Mucosa of gallbladder (tissue), 1 donor: ENCODE results near the gene POLR3A. TPM values are rescaled to one million over a fixed set of nuclear protein-coding genes. Genes with fewer than 3 reads are reported as not detected.
"Not testable (repeated sequence)": the region's sequence is repeated elsewhere in the genome, so short reads cannot be mapped to it uniquely, and the experiment has no call there.

Experiments used
- DNase-seq: peaks from one replicate; pipeline ENCODE4 v3.0.0-alpha.2; 2020; ENCODE audit warnings: low spot score
- total RNA-seq: library from RNA; stranded (reverse); gene quantifications from one replicate; pipeline ENCODE4 v1.2.1, GENCODE V29; 2021
- donor health status: DM: no; HTN: no; CAD: no.

Gene POLR3A
- 12.1 TPM for total RNA-seq

DNA sequence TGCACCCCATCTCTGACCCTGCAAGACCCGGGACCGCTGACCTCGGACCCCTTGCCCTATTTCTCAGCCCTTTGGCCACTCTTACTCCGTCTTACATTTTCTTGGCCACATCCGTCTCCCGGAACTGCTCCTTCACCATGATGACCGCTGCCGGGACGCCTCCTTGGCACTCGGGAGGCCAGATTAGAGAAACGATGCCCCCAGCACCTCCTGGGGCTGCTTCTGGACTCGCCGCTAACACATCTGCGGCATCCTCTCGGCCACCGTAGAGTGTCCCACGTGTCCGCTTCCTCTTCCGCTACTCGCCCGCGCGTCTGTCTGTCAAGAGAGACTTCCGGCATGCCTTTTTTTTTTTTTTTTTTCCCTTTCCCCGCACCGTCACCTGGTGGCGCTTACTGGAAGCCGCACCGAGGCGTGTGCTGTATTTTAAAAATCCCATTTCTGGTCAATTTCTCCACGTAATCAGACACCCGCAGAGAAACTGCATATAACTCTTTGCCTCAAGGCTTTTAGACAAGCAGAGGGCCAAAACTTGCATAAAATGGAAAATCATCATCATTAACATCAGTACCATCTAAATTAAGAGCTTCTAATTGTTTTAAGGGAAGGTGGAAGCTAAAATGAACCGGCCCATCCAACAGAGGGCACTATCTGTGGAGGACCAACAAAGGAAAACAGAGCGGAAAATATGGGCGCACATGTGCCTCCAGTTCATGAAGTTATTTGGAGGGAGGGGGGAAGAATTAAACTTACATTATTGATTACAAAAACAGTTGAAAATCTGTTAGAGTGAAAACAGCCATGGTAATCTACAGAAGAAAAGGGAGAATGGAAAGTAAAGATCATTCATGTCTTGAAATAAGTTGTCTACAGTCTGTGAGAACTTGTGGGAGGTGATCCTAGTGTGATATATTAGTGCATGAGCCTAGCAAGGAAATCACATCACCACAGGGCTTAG, at the start of gene POLR3A:
POLR3A (minus strand) TSS at position 247 of the 958 bp plus-strand sequence; CDS start at position 139, 108 bp downstream.
- peak; percentile 97 for DNase-seq

DNA sequence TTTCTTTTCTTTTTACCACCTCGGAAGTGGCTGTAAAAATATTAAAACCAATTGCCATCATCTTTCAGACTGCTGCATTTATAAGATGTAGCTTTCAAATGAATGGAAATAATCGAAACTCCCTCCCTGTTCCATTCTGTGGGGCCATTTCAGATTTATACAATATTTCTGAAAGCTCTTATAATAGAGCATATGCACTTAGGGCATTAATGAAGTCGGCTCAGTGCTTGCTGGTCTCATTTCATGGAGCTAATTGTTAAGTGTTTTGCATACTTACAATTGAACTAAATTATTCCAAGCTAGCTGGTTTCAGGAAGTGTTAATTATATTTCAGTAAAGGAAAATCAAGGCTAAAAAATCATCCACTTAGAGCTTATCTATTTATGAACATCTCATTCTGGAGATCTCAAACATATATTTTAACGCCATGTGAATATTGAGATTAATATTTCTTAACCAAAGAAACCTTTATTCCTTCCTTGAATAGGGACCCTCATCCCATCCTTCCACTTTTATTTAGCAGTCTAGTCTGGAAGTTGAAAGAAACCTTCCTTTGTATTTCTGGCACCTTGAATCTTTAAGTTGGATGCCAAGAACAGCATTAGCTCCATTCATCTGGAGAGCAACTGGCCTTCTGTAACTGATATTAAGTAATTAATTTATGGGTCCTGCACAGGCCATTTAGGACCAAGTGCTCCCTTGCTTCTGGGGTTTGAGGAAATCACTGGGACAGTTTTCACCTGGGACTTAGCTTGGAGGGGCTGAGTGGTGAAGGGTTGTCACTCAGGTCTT, 49.4 kb upstream of the POLR3A start:
- no peak for DNase-seq

DNA sequence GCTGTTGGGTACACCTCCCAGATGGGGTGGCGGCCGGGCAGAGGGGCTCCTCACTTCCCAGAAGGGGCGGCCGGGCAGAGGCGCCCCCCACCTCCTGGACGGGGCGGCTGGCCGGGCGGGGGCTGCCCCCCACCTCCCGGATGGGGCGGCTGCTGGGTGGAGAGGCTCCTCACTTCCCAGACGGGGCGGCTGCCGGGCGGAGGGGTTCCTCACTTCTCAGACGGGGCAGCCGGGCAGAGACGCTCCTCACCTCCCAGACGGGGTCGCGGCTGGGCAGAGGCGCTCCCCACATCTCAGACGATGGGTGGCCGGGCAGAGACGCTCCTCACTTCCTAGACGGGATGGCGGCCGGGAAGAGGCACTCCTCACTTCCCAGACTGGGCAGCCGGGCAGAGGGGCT, 46.5 kb upstream of the POLR3A start:
- not testable (repeated sequence) for DNase-seq

DNA sequence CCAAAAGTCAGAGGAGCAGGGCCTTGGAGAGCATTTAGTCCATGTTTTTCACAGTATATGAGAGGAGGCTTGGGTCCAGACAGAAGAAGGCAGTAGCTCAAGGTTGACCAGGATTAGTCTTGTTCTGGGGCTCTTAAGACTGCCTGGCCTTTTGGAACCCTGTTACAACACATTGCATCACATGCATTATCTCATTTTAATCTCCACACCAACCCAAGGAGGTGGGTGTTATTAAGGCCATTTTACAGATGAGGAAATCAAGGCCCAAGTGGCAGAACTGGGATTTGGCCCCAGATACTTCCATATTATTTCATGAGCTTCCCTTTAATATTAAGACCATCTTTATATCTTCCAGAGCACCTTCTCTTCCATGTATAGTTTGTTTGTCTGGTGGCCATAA, 43.2 kb upstream of the POLR3A start:
- no peak for DNase-seq

DNA sequence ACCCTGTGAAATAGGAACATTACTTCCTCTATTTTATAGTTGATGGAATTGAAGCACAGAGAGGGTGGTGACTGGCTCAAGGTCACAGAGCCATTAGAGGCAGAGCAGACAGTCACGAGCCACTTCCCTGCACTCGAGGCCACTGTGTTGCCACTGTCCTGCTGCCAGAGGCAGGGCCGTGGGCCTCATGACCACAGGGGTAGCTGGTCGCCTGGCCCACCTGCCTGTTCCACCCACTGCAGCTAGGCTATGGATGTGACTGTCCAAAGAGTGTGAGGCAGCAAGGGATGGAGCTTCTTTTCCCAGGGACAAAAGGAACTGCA, 42.5 kb upstream of the POLR3A start:
- DNase-seq, result no peak

DNA sequence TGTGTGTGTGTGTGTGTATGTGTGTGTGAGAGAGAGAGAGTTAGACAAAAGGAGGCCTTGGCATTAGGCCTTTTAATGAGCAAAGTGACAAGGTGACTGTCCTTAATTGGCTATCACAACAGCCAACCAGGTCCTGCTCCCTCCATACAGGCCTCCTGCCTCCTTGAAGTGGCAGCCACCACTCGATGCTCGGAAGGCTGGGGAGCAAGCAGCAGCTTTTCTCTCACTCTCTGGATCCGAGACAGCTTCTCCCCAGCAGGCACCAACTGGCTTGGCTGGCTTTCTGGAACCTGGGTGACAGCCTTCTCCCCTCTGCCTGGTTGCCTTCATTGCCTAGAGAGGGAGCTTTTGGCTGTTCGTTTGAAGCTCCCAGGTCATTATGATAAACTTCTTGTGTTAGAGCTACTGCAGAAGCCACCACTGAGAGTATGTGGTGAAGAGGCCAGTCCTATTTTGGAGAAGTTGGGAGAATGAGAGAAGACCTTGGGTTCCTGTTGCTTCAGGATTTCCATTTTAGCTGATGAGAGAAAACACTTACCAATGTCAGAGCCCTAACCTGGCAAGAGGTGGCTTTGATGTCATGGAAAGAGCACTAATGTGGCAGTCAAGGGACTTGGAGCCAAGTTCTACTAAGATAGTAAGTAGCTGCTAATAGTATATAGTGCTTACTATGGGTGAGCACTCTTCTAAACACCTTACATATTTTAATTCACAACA, 42.0 kb upstream of the POLR3A start:
- no peak for DNase-seq

DNA sequence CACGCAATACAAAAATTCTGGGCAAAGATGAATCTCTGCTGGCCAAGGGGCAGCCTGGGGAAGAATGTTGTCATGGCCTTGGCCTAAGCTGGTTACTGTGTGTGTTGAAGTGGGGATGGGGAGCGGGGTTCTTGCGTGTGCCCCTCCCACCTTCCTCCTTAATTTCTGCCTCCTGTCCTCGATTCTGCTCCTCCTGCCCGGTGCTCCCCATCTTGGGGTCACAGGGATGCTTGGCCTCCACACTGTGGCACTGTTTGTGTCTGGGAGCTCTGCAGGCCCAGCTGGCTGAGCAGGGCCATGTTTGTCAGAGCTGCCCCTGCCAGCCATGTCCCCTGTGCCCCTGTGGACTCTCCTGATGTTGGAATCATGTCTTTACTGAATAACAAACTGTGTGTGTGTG, 41.4 kb upstream of the POLR3A start:
- no peak for DNase-seq

DNA sequence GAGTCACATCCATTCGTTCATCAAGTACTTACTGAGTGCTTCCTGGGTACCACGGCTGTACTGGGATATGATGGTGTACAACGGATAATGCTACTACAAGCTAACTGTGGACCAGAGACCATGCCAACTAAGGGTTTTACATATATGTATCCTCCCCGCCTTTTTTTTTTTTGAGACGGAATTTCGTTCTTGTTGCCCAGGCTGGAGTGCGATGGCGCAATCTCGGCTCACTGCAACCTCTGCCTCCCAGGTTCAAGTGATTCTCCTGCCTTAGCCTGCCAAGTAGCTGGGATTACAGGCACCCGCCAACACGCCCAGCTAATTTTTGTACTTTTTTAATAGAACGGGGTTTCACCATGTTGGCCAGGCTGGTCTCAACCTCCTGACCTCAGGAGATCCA, 40.7 kb upstream of the POLR3A start:
- DNase-seq, result not testable (repeated sequence)

DNA sequence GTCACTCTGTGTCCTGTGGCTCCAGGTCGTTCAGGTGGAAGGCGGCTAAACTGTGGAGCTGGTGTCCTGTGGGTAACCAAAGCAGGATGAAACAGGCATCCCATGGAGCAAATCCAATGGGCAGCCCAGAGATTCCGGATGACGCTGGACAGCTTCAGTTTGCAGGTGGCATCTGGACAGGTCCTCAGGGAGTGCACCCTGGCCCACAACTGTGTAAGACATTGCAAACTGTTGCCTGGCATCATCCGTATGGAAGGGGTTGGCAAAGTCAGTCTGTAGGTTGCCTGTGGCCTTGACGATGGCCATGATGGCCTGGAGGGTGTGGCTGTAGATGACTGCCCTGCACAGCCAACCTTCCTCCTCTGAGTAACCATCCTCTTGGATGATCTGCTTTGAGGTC, 39.8 kb upstream of the POLR3A start:
- DNase-seq, result no peak

DNA sequence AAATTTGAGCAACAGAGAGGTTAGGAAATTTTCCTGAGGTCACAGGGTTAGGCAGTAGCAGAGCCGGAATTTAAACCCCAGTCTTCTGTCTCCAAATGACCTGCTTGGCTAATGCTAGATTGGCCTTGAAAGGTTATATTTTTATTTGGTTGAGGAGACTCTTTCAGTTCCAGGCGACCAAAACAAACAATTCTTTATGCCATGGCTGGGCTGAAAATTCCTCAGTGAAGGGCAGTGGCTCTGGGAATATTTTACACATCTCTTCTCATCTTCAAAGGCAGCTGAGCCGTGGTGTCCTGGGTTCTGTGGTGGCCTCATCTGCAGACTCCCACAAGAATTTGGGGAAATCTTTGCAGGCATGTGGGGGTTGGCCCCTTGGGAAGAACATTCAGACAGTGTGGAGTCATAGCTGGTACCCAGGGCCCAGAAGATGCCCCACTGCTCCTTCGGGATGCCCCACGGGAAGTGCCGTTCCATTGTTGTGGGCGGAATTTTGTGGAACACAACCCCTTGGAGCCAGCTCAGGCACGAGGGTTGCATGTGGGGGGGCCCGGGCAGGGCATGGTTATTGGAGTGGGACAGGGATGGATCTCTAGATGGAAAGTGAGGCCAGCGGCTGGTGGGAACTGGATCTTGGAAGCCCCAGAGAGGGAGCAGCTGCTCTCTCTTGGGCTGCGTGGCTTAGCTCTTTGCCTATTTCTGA, 37.6 kb upstream of the POLR3A start:
- DNase-seq, result no peak

DNA sequence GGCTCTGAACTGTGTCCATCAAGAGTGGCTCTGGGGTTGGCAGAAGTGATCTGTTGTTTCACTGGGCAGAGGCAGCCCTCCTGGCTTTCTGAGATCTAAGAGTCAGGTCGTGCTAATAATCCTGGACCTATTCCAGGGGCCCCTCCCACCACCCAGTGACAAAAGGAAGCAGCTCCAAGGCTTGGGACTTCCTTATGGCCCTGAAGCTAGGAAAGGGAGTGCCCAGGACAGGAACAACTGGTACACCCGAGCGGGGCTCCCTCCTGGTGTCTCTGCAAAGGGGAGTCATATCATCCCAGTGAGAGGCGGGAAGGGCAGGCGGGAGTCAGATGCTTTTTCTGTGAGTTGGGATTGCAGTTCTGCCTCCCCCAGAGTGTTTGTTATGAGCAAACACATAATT, 36.7 kb upstream of the POLR3A start:
- peak; percentile 28 for DNase-seq

DNA sequence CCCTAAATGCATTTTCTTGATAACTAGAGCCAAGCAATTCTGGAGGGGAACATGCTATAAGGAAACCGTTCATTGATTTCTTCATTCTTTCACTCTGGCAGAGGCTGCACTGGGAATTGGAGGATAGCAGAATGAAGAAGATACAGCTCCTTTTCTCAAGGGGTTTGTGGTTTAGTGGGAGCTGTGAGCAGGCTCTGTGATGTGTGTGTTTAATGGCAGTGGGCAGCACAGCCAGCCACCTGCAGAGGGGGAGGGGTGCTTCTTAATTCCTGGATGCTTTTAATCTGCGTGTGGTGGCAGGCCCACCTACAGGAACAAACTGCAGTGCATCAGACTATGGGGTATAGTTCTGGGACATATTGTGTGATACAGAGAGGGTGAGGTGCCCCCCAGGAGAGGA, 36.3 kb upstream of the POLR3A start:
- no peak for DNase-seq

DNA sequence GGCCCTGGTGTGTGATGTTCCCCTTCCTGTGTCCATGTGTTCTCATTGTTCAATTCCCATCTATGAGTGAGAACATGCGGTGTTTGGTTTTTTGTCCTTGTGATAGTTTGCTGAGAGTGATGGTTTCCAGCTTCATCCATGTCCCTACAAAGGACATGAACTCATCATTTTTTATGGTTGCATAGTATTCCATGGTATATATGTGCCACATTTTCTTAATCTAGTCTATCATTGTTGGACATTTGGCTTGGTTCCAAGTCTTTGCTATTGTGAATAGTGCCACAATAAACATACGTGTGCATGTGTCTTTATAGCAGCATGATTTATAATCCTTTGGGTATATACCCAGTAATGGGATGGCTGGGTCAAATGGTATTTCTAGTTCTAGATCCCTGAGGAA, 35.6 kb upstream of the POLR3A start:
- not testable (repeated sequence) for DNase-seq

DNA sequence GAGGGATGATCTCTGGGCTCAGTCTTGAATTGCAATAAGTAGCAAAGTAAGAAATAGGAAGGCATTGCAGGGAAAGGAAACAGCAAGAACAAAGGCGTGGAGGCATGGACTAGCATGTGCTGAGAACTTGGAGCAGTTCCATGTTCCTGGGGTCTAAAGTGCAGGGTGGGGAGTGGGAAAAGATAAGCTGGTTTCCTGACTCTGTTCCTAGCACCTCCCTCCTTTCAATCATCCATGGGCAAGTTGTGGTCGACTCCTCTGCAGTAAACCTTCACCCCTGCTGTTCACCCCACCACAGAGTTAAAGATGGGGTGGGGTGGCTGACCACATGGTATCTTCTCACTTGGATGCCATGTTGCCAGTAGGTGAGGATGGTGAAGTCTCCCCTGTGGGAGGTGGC, 33.9 kb upstream of the POLR3A start:
- no peak for DNase-seq

DNA sequence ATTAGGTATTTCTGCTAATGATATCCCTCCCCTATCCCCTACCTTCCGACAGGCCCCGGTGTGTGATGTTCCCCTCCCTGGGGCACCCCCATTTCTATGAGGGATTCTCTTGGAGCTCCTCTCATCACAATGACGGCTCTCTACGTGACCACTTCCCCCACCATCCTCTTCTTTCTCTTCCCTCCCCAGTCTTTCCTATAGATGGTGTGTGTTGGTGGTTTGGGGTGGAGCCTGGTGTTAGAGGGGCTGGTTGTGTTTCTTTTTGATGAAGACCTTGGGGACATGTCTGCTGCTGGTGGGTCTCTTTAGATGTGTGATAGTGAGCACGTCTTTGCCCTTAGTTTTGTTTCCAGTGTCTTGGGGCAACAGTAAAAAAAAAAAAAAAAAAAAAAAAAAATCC, 33.0 kb upstream of the POLR3A start:
- no peak for DNase-seq

DNA sequence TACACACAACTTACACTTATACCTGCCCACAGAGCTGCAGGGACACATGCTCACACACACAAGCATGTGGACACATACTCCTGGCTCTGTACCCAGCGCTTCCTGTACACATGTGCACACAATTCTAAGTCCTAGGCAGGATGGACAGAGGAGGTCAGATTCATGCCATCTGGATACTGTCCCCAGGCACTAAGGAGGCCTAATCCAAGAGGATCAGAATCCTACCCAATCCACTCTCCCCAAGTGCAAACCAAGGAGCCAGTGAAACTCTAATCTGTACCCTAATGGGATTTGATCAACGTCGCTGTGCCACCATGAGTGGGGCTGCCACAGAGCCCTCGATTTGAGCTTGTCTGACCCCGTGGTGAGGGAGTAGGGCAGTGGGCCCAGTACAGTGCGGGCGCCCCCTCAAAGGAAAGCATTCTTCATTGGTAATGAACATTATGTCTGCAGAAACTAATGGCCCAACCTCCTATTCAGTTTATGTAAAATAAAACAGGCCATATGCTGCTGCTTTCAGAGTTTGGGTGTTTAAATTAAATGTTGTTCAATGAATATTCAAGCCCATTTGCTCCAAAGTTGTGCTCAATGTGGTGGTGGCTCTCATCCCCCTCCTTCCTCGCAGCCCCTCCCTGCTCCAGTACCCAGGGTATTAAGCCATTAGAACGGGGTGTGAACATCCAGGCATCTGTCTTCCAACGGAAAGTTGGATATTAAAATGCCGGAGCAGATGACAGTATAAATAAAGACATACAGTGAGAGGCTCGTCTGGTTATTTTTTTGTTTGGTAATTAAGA, 30.8 kb upstream of the POLR3A start:
- DNase-seq, result no peak

DNA sequence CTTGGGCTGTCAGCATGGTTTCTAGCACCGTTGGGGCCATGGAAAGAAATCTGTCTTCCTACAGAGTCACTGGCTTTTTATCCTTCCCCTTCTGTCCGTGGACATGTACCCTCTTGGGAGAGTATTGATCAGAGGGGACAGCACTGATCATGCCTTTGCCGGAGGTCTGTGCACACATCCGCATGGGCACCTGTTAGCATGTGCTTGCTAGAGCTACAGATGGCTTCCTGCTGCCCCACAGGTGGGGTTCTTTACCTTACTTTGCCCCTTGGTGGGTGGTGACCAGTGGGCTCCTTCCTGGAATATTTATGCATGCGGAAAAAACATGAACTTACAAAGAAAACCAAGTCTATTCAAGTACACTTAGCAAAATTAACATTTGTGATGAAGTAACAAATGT, 29.2 kb upstream of the POLR3A start:
- DNase-seq, result no peak

DNA sequence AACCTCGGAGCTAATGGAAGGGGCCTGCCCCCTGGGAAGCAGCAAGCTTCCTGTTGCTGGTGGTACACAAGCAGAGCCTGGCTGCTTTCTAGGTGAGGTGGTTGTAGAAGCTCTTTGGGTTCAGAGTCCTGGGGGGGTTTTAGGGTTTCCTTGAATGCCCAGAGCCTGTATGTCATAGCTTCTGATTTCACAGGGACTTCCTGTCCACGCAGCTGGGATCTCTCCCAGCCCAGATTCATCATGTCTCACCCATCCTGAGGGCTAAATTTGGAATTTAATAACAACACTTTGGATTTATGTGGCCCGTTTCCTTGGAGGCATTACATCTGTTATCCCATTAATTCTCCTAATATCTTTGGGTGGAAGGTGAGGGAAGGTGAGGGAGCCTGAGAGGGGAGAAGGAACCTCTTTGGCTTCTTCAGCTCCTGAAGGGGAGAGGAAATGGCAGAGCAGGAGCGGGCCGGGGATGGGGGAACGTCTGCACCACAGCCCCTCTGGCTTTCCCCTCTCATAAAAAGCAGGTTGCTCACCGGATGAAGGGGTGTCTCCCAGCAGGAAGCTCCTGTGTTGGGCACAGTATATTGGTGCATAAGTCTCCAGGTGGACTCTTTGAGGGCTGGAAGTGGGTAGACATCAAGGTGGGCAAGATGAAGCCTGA, 24.0 kb upstream of the POLR3A start:
- DNase-seq, result no peak

DNA sequence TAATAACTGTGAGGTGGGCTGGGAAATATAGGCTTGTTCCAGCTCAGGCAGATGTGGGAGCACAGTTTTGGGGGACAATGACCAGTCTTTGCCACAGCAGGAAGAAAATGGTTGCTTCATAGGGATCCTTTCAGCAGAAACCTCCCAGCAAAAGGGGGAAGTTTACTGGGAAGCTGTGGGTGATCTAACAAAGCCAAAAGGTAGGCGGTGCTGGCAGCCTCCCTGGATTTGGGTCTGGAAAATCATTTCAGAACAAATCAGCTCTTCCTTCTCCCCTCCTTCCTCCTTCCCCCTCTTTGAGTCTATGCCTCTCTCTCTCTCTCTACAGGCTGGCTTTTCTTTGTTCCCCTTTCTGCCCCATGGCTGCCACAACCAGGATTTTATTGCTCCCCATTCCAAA, 20.5 kb upstream of the POLR3A start:
- no peak for DNase-seq

DNA sequence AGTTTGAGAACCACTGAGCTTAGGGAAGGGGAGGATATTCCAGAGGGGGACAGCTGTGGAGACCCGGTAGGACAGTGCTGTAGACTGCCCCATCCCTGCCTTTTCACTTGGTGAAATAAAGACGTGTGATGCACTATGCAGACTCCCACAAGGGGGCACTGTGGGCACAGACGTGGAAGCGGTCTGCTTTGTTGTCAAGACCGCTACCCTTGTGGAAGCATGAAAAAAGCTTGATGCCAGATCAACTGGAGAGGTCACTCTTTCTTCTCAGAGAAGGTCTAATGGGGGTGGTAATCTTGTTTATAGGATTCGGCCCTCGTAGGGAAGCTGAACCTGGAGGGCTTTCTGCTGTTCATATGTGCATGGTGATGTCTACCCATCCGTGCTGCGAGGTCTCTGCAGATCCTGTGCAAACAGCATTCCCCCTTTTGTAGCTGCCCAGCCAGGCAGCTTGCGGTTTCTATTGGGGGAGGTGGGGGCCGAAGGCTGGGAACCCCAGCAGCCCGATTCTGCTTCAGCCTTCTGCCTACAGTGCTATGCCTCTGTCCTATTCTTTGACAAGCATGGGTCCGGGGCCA, 18.1 kb upstream of the POLR3A start:
- DNase-seq, result peak; percentile 88
